ENCODE results near the gene ORC6.
A peak's percentile ranks its signal among the peaks of the same experiment; 100 is the strongest.

The ORC6 gene

DNA sequence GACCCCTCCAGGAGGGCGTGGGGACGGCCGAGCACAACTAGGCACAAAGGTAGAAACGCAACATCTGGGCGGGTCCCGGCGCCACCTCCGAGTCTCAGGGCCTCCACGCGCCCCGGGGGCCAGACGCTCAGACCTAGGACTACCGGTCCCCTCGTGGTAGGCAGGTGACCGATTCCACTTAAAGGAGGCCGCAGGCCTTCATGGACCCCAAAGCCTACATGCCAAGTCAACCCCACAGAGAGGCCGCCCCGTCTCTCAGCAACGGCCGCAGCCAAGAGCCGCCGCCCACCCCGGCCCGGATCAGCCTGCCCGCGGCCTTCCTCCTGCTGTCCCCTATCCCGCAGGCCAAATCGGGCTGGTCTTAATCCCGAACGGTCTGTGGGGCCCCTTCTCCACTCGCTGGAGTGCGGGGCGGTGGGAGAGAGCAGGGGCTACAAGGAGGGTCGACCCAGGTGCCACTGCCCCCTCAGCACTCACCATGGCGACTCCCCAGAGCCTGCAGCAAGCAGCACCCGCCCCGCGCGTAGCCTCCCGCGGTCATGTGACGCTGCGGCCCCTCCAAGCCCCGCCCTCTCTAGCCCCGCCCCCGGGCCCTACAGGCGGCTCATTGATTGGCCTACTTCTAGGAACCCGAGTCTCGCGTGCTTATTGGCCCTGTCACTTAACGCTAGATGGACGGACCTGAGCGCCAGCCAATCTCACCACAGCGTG is 650 bp upstream of the ORC6 start, which contains the start of gene VPS35:
Gene VPS35 (minus strand): TSS at position 525 of the 711 bp plus-strand sequence. CDS start 45 bp downstream, at position 480.
- TF ChIP-seq, protein P1, sequence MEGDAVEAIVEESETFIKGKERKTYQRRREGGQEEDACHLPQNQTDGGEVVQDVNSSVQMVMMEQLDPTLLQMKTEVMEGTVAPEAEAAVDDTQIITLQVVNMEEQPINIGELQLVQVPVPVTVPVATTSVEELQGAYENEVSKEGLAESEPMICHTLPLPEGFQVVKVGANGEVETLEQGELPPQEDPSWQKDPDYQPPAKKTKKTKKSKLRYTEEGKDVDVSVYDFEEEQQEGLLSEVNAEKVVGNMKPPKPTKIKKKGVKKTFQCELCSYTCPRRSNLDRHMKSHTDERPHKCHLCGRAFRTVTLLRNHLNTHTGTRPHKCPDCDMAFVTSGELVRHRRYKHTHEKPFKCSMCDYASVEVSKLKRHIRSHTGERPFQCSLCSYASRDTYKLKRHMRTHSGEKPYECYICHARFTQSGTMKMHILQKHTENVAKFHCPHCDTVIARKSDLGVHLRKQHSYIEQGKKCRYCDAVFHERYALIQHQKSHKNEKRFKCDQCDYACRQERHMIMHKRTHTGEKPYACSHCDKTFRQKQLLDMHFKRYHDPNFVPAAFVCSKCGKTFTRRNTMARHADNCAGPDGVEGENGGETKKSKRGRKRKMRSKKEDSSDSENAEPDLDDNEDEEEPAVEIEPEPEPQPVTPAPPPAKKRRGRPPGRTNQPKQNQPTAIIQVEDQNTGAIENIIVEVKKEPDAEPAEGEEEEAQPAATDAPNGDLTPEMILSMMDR (conservative IDR thresholded peaks at IDR 0.05; ENCODE audit: low read depth), result peak; percentile 58
- peak within 1 kb of the TSS; percentile 96 for H3K27ac ChIP-seq
- ChIA-PET CTCF (no interaction called here), POLR2A (ENCODE audit: low non-redundant PET) (no interaction called here)
- peak; percentile 98 for DNase-seq (ENCODE audit: low spot score)

DNA sequence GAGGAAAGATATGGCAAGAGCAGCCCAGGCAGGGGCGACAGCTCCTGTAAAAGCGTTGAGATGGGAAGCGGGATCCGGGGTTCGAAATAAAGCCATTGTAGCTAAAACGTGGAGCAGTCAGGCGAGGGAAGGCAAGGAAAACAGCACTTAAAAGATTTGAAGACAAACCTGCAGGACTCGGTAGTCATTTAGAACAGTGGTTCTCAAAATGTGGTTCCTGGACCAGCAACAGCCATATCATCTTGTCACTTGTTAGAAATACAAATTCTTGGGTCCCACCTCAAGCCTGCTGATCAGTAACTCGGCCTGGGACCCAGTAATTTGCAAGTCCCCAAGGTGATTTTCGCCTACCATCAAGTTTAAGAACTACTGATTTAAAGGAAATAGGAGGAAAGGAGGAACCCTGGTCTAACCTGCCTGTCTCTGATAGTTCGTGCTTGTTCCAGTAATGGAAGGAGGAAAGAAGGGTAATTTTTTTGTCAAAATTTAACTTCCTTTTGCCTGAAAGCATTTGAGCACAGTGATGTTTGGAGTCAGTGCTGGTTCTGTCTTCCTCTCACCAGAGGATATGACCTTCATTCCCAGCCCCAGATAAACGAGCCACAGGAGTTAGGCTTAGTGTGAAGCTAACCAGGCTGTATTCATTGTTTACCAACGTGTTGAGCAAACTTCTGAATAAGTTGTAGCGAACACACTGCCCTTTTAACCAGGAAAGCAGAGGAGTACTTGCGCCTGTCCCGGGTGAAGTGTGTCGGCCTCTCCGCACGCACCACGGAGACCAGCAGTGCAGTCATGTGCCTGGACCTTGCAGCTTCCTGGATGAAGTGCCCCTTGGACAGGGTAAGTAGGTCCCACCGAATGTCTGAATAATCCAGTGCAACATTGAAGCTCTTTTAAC is 1.1 kb downstream of the ORC6 start:
- TF ChIP-seq, protein P1 (conservative IDR thresholded peaks at IDR 0.05; ENCODE audit: low read depth), result peak; percentile 17; the same call in 1 of the 2 replicates
- CTCF ChIA-PET, result interaction anchor here (1.7 kb wide), 1 partner anchor 17 kb away, joined by 7 read pairs; no protein-coding TSS in a partner anchor
- DNase-seq (ENCODE audit: low spot score), result no peak
- H3K27ac ChIP-seq, result peak overlapping the region; percentile 96
- POLR2A ChIA-PET (ENCODE audit: low non-redundant PET), result no interaction called here

DNA sequence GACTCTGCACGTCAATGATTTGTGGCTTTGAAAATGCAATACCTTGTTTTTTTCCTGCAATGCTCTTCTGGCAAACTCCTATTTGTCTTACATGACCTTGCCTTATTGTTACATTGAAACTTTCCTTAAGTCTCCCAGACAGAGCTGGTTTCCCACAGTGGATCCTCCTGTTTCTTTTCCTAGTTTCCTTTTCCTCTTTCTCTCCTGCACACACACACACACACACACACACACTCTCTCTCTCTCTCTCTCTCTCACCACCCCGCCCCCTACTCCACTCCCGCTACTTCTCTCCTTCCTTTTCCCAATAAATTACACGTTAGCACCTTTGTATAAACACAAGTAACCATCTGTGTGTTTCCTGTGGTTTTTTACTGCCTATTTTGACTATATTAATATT is 2.3 kb downstream of the ORC6 start:
- ChIA-PET CTCF (interaction anchor here (0.6 to 0.7 kb wide), 2 partner anchors 154 to 753 kb away, joined by 3 to 4 read pairs; no protein-coding TSS in a partner anchor), POLR2A (ENCODE audit: low non-redundant PET) (no interaction called here)
- no peak for DNase-seq (ENCODE audit: low spot score)
- no peak overlapping the region for H3K27ac ChIP-seq
- TF ChIP-seq, protein P1 (conservative IDR thresholded peaks at IDR 0.05; ENCODE audit: low read depth), result no peak

DNA sequence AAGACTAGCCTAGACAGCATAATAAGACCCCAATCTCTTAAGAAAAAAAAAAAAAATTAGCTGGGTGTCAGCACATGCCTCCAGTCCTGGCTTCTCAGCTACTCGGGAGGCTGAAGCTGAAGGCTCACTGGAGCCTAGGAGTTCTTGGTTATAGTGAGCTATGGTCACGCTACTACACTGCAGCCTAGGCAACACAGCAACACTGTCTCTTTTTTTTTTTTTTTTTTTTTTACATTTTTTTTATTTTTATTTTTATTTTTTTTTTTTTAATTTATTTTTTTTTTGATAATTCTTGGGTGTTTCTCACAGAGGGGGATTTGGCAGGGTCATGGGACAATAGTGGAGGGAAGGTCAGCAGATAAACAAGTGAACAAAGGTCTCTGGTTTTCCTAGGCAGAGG is 4.1 kb downstream of the ORC6 start:
- no peak for DNase-seq (ENCODE audit: low spot score)
- TF ChIP-seq, protein P1 (conservative IDR thresholded peaks at IDR 0.05; ENCODE audit: low read depth), result no peak
- ChIA-PET POLR2A (ENCODE audit: low non-redundant PET) (no interaction called here), CTCF (interaction anchor here (0.7 to 1.2 kb wide), 2 partner anchors 87 to 108 kb away, joined by 3 to 5 read pairs; no protein-coding TSS in a partner anchor)
- H3K27ac ChIP-seq, result no peak overlapping the region

DNA sequence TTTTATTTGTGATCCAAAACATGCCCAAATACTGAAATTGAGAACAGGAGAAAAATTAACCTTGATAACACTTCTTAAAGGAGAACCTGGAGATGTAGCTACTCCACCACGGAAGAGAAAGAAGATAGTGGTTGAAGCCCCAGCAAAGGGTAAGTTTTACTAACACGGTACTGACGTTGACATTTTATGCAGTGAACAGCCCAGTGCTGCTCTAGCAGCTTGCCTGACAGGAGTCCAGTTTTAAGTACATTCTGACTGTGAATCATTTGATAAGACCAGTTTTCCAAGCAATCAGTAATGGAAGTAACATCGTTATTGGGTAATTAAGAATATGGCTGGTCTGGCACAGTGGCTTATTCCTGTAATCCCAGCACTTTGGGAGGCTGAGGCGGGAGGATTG is 6.5 kb downstream of the ORC6 start:
- H3K27ac ChIP-seq, result no peak overlapping the region
- ChIA-PET POLR2A (ENCODE audit: low non-redundant PET) (no interaction called here), CTCF (interaction anchor here (0.5 to 0.6 kb wide), 2 partner anchors 37 to 191 kb away, joined by 3 to 6 read pairs; no protein-coding TSS in a partner anchor)
- no peak for DNase-seq (ENCODE audit: low spot score)
- TF ChIP-seq, protein P1 (conservative IDR thresholded peaks at IDR 0.05; ENCODE audit: low read depth), result no peak

DNA sequence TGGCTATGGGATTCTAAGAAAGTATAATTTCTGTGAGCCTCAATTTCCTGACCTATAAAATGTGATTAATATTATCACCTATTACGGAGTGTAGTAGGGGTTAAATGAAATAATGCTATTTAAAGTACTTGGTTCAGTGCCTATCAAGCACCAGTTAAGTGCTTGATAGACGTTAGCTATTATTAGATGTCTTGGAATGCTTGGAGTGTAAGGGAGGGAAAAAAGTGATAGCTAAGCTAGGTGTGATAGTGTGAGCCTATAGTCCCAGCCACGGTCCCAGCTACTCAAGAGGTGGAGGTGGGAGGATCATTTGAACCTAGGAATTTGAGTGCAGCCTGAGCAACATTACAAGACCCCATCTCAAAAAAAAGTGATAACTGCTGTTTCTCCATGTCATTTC is 7.5 kb downstream of the ORC6 start:
- ChIA-PET POLR2A (ENCODE audit: low non-redundant PET) (no interaction called here), CTCF (no interaction called here)
- no peak overlapping the region for H3K27ac ChIP-seq
- TF ChIP-seq, protein P1 (conservative IDR thresholded peaks at IDR 0.05; ENCODE audit: low read depth), result no peak
- no peak for DNase-seq (ENCODE audit: low spot score)
